HG03469 (cell line): Measurements from ENCODE around the gene GRIA3.
A peak's percentile ranks its signal among the peaks of the same experiment; 100 is the strongest.

ENCODE experiments used
- ATAC-seq: cut with Tn5 transposase; IDR thresholded peaks from one replicate; pipeline ENCODE4 v1.9.1; 2021; ENCODE audit warnings: mild to moderate bottlenecking, moderate library complexity, moderate number of reproducible peaks; ENCODE audit not compliant: unreplicated experiment

GRIA3 gene

GRCh38 chrX:123193101-123193500 lies 9.0 kb downstream of the GRIA3 start:
- ATAC-seq = no peak

- no peak for ATAC-seq
Measured at GRCh38 chrX:123199338-123199737, 15.3 kb downstream of the GRIA3 start.

GRCh38 chrX:123201720-123202119 lies 17.6 kb downstream of the GRIA3 start:
- no peak for ATAC-seq

DNA sequence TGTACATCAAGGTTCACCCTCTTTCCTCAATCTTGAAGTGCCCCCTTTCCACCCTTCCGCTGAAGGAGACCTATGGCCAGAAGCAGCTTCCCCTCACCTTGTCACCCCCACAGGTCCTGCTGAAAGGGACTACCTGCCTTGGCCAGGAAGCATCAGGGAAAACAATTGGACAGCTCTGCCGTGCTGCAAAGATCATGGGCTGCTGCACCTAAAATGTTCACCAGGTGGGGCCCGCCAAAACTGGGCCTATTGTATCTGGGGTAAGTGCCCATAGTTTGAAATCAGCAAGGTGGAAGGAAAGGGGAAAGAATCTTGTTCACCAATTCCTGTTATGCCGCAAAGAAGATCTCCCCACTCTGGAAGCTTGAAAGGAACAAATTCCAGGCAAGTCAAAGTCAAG lies 18.4 kb downstream of the GRIA3 start:
- no peak for ATAC-seq

DNA sequence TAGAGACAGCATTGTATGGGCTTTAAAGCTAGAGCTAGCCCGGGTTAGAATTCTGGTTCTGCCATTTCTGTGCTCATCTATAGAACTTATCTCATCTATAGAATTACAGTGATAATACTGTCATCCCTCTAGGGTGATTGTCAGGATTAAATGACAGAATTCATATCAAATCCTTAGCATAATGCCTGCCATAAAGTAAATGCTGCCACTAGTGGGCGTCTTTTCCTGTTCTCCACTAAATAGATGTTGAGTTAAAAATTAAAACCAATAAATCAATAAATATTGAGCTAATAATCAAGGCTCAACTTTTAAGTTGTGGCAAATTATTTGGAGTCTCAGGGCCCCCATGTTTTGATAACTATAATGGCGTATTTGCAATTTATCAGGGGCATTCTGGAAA lies 19.7 kb downstream of the GRIA3 start:
- no peak for ATAC-seq

- ATAC-seq = no peak
Measured at GRCh38 chrX:123206176-123206575, 22.1 kb downstream of the GRIA3 start.

GRCh38 chrX:123210252-123210651 lies 26.2 kb downstream of the GRIA3 start:
- ATAC-seq = no peak

DNA sequence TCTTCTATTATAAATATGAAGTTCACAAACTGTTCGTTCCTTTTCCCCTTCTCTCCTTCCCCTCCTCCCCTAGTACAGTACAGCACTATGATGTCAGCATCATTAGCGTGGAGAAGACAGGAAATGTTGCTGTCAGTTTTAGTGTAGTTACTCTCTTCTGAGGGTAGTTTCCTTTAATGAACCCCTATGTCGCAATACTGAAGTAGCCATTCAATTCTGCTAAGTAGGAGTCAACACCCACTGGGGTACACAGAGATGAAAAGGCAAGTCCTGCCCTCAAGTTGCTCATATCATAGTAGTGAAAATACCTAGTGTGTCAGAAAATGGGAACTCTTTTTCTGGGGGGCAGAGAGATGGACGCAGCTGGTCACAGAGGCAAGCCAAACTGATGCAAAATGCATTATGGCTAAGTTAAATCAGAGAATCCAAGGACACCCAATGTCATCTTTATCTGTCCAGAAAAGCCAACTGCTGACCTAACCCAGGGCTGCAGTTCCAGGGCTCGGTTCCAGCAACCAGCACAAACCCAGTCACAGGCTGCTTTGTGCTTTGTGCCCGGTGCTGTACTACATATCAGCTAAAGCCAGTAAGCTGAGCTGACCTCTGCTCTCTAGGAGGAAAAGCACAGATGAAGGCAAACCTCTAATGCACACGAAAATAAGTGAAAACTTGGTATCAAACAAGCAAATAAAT lies 31.5 kb downstream of the GRIA3 start:
- no peak for ATAC-seq

DNA sequence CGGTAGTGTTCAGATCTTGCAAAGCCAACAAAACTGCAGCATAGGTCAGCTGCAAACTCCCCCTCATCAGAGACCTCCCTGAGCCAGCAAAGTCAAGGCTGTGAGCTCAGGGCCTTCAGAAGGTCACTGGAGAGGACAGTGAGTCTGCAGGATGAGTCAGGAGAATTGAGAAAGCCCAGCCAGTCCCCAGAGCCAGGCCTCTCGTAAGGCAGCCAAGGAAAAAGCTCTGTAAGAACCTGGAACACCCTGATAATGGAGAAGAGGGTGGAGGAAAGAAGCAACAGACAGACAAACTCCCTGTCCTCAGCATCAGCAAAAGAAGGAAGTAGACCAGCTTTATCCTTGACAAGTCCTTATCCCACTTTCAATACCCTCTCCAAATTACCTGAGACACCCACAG lies 33.0 kb downstream of the GRIA3 start:
- no peak for ATAC-seq

DNA sequence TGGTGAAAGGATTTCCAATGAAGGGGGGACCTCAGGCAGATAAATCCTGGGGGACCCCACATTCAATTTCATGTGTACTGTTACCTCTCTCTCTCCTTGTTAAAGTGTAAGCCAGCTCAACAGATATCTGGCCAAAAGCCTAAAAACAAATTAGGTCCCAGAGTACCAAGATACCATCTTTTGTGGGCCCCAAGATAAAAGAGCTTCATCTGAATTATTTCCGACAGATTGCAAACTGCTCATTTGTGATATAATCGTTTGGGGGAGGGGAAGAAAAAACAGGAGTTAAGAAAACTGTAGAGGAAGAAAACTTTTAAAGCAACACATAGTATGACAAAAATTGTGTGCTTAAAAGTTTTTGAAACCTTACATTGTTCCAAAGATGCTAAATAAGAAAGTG lies 33.6 kb downstream of the GRIA3 start:
- no peak for ATAC-seq

- ATAC-seq = no peak
Measured at GRCh38 chrX:123219916-123220315, 35.8 kb downstream of the GRIA3 start.

DNA sequence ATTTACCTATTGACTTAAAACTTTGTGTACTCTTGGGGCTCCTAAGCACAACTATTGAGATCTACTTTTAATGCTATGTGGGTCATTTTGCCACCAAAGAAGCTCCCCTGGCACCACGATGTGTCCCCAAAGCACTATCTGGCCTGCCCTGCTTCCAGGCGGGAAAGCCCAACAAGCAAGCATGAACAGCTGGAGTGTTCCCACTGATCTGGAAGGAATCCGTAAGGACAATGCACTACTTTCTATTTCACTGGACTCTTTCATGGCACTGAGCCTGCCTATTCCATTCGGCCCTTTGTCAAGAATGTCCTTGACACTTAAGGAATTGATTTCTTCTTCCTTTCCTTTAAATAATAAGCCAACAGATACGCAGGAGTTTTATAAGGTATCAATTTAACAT lies 38.8 kb downstream of the GRIA3 start:
- no peak for ATAC-seq

- ATAC-seq = no peak
Measured at GRCh38 chrX:123223409-123223808, 39.3 kb downstream of the GRIA3 start.

DNA sequence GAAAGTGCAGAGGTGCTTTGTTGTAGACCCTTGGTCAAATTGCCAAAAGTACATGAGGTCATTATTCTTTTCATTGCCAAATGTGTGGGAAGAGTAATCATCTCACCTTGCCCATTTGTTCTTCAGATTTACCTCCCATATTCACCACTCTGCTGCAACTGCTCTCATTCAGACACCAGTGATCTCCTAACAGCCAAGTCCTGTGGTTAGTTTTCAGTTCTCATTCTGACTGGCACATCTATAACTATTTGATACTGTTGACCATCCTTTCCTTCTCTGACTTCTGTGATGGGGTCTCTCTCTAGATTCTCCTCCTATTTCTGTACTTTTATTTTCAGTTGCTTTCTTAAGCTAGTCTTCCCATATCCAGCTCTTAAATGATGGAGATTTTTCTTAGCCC lies 39.8 kb downstream of the GRIA3 start:
- peak; percentile 96 for ATAC-seq

GRCh38 chrX:123230798-123231197 lies 46.7 kb downstream of the GRIA3 start:
- no peak for ATAC-seq

DNA sequence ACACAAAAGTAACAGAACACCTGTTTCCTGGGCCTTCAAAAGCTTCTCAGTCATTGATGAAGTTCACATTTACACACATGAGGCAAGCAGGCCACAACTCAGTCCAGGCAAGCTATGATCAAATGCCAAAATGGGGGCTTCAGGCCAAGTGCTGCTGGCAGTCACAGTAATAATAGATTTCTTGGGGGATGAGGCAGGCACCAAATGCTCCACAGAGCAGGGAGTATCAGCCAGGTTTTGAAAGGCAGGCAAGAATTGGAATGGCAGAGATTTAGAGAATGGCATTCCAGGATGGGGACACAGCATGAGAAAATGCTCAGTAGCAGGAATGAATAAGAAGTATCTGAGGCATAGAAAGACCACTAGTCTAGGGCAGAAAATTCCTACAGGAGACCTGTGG lies 52.8 kb downstream of the GRIA3 start:
- ATAC-seq = no peak

- ATAC-seq = no peak
Measured at GRCh38 chrX:123237271-123237670, 53.2 kb downstream of the GRIA3 start.

- no peak for ATAC-seq
Measured at GRCh38 chrX:123254457-123254856, 70.4 kb downstream of the GRIA3 start.

DNA sequence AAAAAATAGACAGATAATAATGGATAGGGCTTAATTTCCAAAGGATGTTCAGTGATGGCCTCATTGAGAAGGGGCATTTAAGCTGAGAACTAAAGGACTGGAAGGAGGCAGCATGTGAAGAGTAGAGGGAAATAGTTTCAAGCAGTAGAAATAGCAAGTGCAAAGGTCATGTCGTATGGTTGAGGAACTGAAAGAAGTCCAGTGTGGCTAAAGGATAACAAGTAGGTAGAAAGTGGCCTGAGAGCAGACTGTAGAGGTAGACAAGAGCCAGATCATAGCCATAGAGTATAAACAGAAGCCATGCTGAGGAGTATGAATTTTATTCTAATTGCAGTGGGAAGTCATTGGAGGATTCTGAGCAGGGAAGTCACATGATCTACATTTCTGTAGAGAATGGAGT lies 72.3 kb downstream of the GRIA3 start:
- ATAC-seq = no peak

DNA sequence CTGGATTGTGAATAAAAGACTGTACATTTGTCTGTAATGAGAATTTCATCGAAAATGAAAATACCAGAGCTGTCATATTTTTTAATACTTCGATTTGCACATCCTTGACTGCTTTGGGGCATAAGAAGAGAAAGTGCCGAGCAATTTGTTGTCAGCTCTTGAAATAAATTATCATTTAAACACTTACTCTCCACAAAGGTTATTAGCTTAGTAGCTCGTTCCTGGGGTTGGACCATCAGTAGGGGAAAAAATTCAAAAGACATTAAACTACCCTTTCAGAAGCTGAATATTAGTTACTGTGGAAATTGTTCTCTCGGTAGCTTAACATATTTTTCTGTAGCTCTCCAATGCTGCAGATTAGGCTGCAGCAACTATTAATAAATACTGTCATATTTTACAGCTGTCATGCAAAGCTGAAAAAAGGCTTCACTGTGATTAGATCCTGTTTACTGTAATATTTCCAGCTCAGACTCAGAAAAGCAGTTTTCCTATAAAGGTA lies 76.9 kb downstream of the GRIA3 start:
- ATAC-seq = no peak

GRCh38 chrX:123263270-123263669 lies 79.2 kb downstream of the GRIA3 start:
- no peak for ATAC-seq

- ATAC-seq = no peak
Measured at GRCh38 chrX:123263747-123264146, 79.7 kb downstream of the GRIA3 start.

GRCh38 chrX:123267220-123267619 lies 83.1 kb downstream of the GRIA3 start:
- ATAC-seq = no peak
